Effector memory CD4-positive, alpha-beta T cell (primary cell): ENCODE measurements around the gene MRC2.

Experiments used
- DNase-seq, 3 donors: peaks; one replicate each; pipeline ENCODE4 v3.0.0-alpha.2; 2020
- H3K27ac ChIP-seq: 2 replicates; pipeline ENCODE4 v1.7.0; 2013; ENCODE audit warnings: mild to moderate bottlenecking, low read length, moderate library complexity; ENCODE audit not compliant: insufficient read depth, poor library complexity, severe bottlenecking
- H3K27me3 ChIP-seq: replicated peaks from 2 replicates; pipeline ENCODE4 v1.7.0; 2013; ENCODE audit warnings: mild to moderate bottlenecking, low read length; ENCODE audit not compliant: insufficient read depth, control insufficient read depth, poor library complexity, severe bottlenecking
- H3K36me3 ChIP-seq: 2 replicates; pipeline ENCODE4 v1.7.0; 2013; ENCODE audit warnings: mild to moderate bottlenecking, low read length, moderate library complexity; ENCODE audit not compliant: control insufficient read depth, insufficient read depth
- H3K4me1 ChIP-seq: 2 replicates; pipeline ENCODE4 v1.7.0; 2013; ENCODE audit warnings: low read length, mild to moderate bottlenecking; ENCODE audit not compliant: control insufficient read depth, insufficient read depth, poor library complexity, severe bottlenecking
- H3K4me3 ChIP-seq: 2 replicates; pipeline ENCODE4 v1.7.0; 2013; ENCODE audit warnings: low read length, low read depth, mild to moderate bottlenecking; ENCODE audit not compliant: insufficient read depth, poor library complexity, severe bottlenecking
- H3K9me3 ChIP-seq: 2 replicates; pipeline ENCODE4 v1.7.0; 2013; ENCODE audit warnings: mild to moderate bottlenecking, low read length, moderate library complexity; ENCODE audit not compliant: control insufficient read depth

MRC2 gene

DNA sequence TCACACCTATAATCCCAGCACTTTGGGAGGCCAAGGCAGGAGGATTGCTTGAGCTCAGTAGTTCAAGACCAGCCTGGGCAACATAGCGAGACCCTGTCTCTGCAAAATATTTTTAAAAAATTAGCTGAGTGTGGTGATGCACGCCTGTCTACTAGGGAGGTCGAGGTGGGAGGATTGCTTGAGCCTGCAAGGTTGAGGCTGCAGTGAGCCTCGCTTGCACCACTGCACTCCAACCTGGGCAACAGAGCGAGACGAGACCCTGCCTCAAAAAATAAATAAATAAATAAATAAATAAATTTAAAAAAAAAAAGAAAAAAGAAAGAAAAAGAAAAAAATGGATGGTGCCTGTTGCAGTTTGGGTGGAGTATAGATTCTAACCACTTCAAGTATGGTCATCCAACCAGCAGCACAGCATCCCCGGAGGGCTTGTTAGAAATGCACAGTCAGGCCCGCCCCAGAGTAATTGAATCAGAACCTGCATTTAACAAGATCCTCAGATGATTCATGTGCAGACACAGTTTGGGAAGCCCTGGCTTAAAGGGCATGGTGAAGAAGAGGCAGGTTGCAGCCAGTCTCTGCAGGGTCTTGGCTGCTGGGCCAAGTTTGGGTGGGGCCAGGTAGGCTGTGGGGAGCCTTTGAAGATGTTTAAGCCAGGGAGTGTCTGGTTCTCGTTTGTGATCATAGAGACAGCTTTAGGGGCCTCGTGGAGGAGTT, 40.8 kb downstream of the MRC2 start:
- Histone ChIP-seq H3K36me3 (no peaks in the 10 kb centered on the region), H3K9me3 (no peaks in the 10 kb centered on the region), H3K4me3 (no peak overlapping the region), H3K27ac (no peak overlapping the region), H3K27me3 (no peaks in the 10 kb centered on the region), H3K4me1 (no peaks in the 10 kb centered on the region)
- DNase-seq, result no peak

DNA sequence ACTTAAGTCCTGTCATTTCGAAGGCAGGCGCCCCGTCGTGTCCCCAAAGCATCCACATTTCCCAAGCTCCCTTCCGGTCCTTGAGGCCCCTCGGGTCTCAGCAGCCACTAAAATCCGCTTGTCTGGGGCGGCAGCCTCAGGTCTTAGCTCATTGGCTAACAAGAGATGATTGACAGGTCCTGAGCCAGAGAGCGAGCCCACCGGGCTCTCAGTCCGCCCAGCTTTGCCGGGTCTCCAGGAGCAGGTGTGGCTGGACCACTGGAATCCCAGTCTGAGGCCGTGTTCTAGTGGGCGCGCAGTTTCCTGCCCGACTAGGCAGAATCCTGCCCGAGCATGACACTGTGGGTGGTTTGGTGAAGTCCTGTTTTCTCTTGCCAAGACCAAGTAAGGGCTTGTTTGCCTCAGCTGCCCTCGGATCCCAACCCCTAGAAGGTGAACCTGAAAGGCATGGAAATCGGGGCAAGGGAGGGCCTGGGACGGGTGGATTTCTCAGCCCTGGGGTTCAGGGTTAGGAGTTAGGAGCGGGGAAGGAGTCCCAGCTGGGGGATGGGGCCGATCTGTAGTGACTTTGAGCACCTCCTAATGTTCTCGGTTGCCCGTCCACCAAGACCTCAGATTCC, 42.8 kb downstream of the MRC2 start:
- Histone ChIP-seq H3K9me3 (no peaks in the 10 kb centered on the region), H3K4me1 (no peaks in the 10 kb centered on the region), H3K27me3 (no peaks in the 10 kb centered on the region), H3K27ac (no peak overlapping the region), H3K36me3 (no peaks in the 10 kb centered on the region), H3K4me3 (no peak overlapping the region)
- no peak for DNase-seq

DNA sequence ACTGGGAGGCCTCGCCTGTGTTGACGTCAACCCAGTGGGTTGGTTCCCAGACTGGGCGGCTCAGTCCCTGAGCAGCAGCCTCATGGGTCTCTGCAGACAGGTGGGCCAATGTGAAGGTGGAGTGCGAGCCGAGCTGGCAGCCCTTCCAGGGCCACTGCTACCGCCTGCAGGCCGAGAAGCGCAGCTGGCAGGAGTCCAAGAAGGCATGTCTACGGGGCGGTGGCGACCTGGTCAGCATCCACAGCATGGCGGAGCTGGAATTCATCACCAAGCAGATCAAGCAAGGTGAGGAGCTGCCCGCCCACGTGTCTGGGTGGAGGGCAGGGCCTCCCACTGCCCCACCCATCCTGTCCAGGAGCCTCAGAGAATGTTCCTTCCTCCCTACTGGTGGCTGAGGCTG, 44.1 kb downstream of the MRC2 start:
- Histone ChIP-seq H3K36me3 (no peaks in the 10 kb centered on the region), H3K4me3 (no peak overlapping the region), H3K9me3 (no peaks in the 10 kb centered on the region), H3K4me1 (no peaks in the 10 kb centered on the region), H3K27me3 (no peaks in the 10 kb centered on the region), H3K27ac (no peak overlapping the region)
- no peak for DNase-seq

DNA sequence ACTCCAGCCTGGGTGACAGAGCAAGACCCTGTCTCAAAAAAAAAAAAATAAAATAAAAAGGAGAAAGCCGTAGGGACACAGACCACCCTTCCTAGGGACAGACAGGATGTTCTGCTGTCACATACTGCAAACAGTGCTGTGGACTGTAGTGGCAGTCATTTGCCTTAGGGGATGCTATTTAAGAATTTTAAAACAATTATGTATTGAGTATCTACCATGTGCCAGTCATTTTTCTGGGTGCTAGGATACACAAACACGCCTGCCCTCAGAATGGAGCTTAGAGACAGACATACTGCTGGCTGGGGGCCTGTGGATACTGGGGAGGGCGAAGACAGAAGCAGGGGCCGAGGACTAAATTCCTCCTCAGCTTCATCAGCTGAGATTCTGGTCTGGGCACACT, 45.5 kb downstream of the MRC2 start:
- no peaks in the 10 kb centered on the region for H3K4me1 ChIP-seq
- H3K4me3 ChIP-seq, result no peak overlapping the region
- no peaks in the 10 kb centered on the region for H3K27me3 ChIP-seq
- H3K9me3 ChIP-seq, result no peaks in the 10 kb centered on the region
- DNase-seq, result no peak
- H3K27ac ChIP-seq, result no peak overlapping the region
- H3K36me3 ChIP-seq, result no peaks in the 10 kb centered on the region

DNA sequence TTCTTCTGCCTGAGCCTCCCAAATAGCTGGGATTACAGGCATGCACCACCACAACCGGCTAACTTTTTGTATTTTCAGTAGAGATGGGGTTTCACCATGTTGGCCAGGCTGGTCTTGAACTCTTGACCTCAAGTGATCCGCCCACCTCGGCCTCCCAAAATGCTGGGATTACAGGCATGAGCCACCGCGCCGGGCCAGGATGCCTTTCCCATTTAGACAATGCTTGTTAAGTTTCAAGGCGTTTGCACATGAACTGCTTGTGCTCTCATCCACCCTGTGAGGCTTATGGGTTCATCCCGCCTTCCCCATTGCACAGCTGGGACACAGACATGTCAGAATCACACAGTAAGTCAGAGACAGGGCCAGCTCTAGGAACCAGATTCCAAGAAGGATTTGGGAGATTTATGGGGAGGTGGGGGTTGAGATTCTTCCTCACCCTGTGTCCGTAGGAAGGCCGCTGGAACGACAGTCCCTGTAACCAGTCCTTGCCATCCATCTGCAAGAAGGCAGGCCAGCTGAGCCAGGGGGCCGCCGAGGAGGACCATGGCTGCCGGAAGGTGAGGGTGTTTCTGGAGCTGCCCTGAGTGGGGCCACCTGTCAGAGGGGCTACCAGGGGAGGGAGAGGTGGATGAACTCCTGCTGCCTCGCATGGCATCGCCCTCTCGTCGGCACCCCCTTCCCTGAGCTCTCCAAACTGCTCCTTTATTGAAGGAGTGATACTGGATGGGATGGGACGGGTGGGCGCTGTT, 46.3 kb downstream of the MRC2 start:
- DNase-seq, result no peak
- Histone ChIP-seq H3K4me3 (no peak overlapping the region), H3K36me3 (no peaks in the 10 kb centered on the region), H3K27me3 (no peaks in the 10 kb centered on the region), H3K27ac (no peak overlapping the region), H3K4me1 (no peaks in the 10 kb centered on the region), H3K9me3 (no peaks in the 10 kb centered on the region)

DNA sequence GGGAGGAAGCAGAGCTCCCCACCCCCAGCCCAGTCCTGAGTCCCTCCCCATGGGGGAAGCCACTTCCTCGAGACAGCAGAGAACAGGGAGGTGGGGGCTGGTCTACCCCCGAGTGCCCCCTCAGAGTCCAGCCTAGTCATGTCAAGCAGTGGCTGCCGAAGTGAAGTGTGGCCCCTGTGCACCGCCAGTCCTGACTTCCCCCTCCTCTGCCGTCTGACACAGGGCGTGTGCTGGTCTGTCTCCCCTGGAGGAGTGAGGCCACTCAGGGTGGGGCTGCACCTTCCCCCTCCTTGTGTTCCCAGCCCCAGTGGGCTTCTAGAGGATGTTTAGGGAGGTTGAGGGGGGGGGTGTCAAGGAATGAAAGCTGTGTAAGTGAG, 46.9 kb downstream of the MRC2 start:
- Histone ChIP-seq H3K27ac (no peak overlapping the region), H3K4me1 (no peaks in the 10 kb centered on the region), H3K27me3 (no peaks in the 10 kb centered on the region), H3K9me3 (no peaks in the 10 kb centered on the region), H3K4me3 (no peak overlapping the region), H3K36me3 (no peaks in the 10 kb centered on the region)
- DNase-seq, result no peak

DNA sequence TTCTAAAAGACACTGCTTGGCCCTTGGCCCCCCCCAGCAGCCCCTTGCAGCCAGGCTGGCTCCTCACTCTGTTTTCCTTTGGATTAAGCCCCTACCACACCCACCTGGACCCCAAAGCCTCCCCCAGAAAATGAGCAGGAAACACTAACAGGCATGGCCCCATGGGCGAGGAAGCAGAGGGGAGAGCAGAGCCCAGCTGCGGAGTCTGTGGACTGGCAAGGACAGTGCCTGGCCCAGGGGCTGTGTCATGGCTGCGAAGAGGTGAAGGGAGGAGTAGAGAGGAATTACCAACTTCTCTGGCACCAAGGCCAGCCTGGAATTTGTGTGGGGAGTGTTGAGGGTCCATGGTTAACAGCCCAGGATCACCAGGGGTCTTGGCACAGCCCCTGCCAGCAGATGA, 47.4 kb downstream of the MRC2 start:
- no peaks in the 10 kb centered on the region for H3K27me3 ChIP-seq
- H3K4me1 ChIP-seq, result no peaks in the 10 kb centered on the region
- no peak for DNase-seq
- no peak overlapping the region for H3K27ac ChIP-seq
- no peaks in the 10 kb centered on the region for H3K9me3 ChIP-seq
- H3K36me3 ChIP-seq, result no peaks in the 10 kb centered on the region
- H3K4me3 ChIP-seq, result no peak overlapping the region

DNA sequence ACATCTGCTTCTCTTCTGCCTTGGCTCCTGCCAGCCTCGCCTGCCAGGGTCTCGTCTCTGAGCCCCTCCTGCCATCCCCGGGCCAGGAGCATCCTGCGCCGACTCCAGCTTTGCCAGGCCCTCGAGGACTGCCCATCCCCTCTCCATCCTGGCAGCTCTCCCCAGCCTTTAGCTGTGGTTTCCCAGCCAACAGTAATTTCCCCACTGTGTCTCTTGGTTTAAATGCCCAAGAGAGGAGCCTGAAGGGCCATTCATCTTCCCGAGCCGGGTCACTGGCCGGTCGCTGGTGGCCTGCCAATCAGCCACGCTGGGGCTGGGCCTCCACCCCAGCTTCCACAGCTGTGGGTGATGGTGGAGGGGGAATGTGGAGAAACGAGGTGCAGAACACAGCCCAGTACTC, 47.8 kb downstream of the MRC2 start:
- Histone ChIP-seq H3K27me3 (no peaks in the 10 kb centered on the region), H3K4me1 (no peaks in the 10 kb centered on the region), H3K27ac (no peak overlapping the region), H3K9me3 (no peaks in the 10 kb centered on the region), H3K4me3 (no peak overlapping the region), H3K36me3 (no peaks in the 10 kb centered on the region)
- DNase-seq, result no peak

DNA sequence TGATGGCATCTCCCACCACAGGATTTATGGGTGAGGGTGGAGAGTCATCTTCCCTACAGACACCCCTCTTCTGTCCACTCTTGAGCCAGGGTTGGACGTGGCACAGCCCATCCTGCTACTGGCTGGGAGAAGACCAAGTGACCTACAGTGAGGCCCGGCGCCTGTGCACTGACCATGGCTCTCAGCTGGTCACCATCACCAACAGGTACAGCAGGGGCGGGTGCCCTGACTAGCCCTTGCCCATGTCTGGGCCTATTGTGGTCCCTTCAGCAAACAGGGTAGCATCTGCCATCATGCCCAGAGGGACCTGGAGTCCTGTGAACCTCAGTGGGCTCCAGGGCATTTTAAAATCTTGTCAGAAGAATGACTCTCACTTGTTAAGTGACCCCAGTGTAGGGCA, 48.2 kb downstream of the MRC2 start:
- H3K9me3 ChIP-seq, result no peaks in the 10 kb centered on the region
- no peak for DNase-seq
- no peaks in the 10 kb centered on the region for H3K36me3 ChIP-seq
- H3K4me1 ChIP-seq, result no peaks in the 10 kb centered on the region
- H3K27ac ChIP-seq, result no peak overlapping the region
- H3K4me3 ChIP-seq, result no peak overlapping the region
- H3K27me3 ChIP-seq, result no peaks in the 10 kb centered on the region

DNA sequence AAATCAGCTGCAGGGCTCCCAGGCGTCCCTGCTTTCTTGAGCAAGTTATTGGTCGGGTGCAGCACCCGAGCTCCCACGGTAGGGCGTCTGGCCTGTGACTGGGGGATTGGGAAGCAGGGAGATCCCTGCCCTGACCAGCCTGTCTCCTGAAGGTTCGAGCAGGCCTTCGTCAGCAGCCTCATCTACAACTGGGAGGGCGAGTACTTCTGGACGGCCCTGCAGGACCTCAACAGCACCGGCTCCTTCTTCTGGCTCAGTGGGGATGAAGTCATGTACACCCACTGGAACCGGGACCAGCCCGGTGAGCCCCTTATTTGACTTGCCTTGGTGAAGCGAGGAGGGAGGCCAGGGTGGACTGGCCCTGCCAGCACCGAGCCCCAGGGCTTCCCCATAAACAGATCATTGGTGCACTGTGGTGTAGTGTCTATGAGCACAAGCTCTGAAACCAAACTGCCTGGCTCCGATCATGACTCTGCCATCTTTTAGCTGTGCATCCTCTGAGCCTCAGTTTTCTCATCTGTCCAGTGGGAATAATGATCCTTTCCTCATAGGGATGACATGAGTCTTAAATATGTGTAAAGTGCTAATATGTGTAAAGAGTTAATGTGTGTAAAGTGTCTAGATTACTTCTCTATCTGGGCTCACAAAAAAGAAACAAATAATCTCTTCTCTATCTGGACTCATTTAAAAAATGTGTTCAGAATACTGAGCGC, 48.9 kb downstream of the MRC2 start:
- no peaks in the 10 kb centered on the region for H3K27me3 ChIP-seq
- H3K36me3 ChIP-seq, result no peaks in the 10 kb centered on the region
- no peaks in the 10 kb centered on the region for H3K9me3 ChIP-seq
- no peak overlapping the region for H3K4me3 ChIP-seq
- H3K27ac ChIP-seq, result no peak overlapping the region
- no peaks in the 10 kb centered on the region for H3K4me1 ChIP-seq
- no peak for DNase-seq
